ACC112 (cell line): ENCODE data around the gene KIAA1671.

Source experiments
- H2AFZ ChIP-seq: fragments of 200-600 bp; sonication (generic); one replicate; pipeline ENCODE4 v1.6.0; 2017; ENCODE audit warnings: antibody characterized with exemption, low read length; ENCODE audit not compliant: unreplicated experiment
- H3K27ac ChIP-seq: fragments of 200-600 bp; sonication (generic); 2 replicates; pipeline ENCODE4 v1.5.1; 2014; ENCODE audit warnings: low read depth, mild to moderate bottlenecking, antibody characterized with exemption, low read length, moderate library complexity
- H3K27me3 ChIP-seq: fragments of 200-600 bp; sonication (generic); 2 replicates; pipeline ENCODE4 v1.6.1; 2014; ENCODE audit warnings: mild to moderate bottlenecking, antibody characterized with exemption, low read length, moderate library complexity, mixed read lengths; ENCODE audit not compliant: insufficient read depth
- H3K36me3 ChIP-seq: fragments of 200-600 bp; sonication (generic); 2 replicates; pipeline ENCODE4 v1.6.1; 2016; ENCODE audit warnings: mild to moderate bottlenecking, antibody characterized with exemption, low read length, moderate library complexity, mixed read lengths; ENCODE audit not compliant: insufficient read depth
- H3K4me1 ChIP-seq: fragments of 200-600 bp; sonication (generic); one replicate; pipeline ENCODE4 v1.6.1; 2016; ENCODE audit warnings: low read length, mixed read lengths; ENCODE audit not compliant: insufficient read depth, unreplicated experiment, control insufficient read depth
- H3K4me3 ChIP-seq: fragments of 200-600 bp; sonication (generic); 2 replicates; pipeline ENCODE4 v1.5.1; 2014; ENCODE audit warnings: mild to moderate bottlenecking, low read depth, low read length
- H3K79me2 ChIP-seq: fragments of 200-600 bp; sonication (generic); one replicate; pipeline ENCODE4 v1.6.0; 2016; ENCODE audit warnings: low read length; ENCODE audit not compliant: control insufficient read depth, unreplicated experiment, insufficient read depth

KIAA1671 gene

GRCh38 chr22:24995649-24996180 is 43.2 kb downstream of the KIAA1671 start:
- H3K36me3 ChIP-seq: no peaks in the 10 kb centered on the region
- peak overlapping the region; percentile 63 for H3K27ac ChIP-seq
- no peaks in the 10 kb centered on the region for H3K27me3 ChIP-seq
- peak overlapping the region; percentile 22; the same call in 1 of the 2 replicates for H3K4me3 ChIP-seq
- no peak overlapping the region for H2AFZ ChIP-seq
- peaks cover 3% of the 10 kb centered on the region for H3K79me2 ChIP-seq
- peaks cover 51% of the 10 kb centered on the region for H3K4me1 ChIP-seq

GRCh38 chr22:24996420-24996952 is 44.0 kb downstream of the KIAA1671 start:
- H3K36me3 ChIP-seq: no peaks in the 10 kb centered on the region
- H2AFZ ChIP-seq: peak overlapping the region; percentile 2
- peaks cover 45% of the 10 kb centered on the region for H3K4me1 ChIP-seq
- peaks cover 3% of the 10 kb centered on the region for H3K79me2 ChIP-seq
- no peaks in the 10 kb centered on the region for H3K27me3 ChIP-seq
- H3K4me3 ChIP-seq: peak overlapping the region; percentile 22; the same call in 1 of the 2 replicates
- peak overlapping the region; percentile 63 for H3K27ac ChIP-seq

- no peaks in the 10 kb centered on the region for H3K27me3 ChIP-seq
- no peak overlapping the region for H3K27ac ChIP-seq
- no peak overlapping the region for H2AFZ ChIP-seq
- peaks cover 42% of the 10 kb centered on the region for H3K4me1 ChIP-seq
- H3K36me3 ChIP-seq: no peaks in the 10 kb centered on the region
- peaks cover 3% of the 10 kb centered on the region for H3K79me2 ChIP-seq
- H3K4me3 ChIP-seq: no peak overlapping the region
Observed at GRCh38 chr22:24997023-24997422, 44.5 kb downstream of the KIAA1671 start.

- H3K36me3 ChIP-seq: no peaks in the 10 kb centered on the region
- H3K79me2 ChIP-seq: peaks cover 3% of the 10 kb centered on the region
- no peak overlapping the region for H3K4me3 ChIP-seq
- H3K27ac ChIP-seq: no peak overlapping the region
- H3K27me3 ChIP-seq: no peaks in the 10 kb centered on the region
- H3K4me1 ChIP-seq: peaks cover 25% of the 10 kb centered on the region
- no peak overlapping the region for H2AFZ ChIP-seq
Observed at GRCh38 chr22:25000686-25001085, 48.2 kb downstream of the KIAA1671 start.

- Histone ChIP-seq H3K4me3 (no peak overlapping the region), H3K4me1 (peaks cover 8% of the 10 kb centered on the region), H3K36me3 (no peaks in the 10 kb centered on the region), H3K27me3 (no peaks in the 10 kb centered on the region), H2AFZ (no peak overlapping the region), H3K27ac (peak overlapping the region; percentile 23; the same call in 1 of the 2 replicates), H3K79me2 (no peaks in the 10 kb centered on the region)
Observed at GRCh38 chr22:25002241-25002985, 49.9 kb downstream of the KIAA1671 start.

GRCh38 chr22:25006354-25006753 is 53.8 kb downstream of the KIAA1671 start:
- Histone ChIP-seq H3K27ac (no peak overlapping the region), H2AFZ (no peak overlapping the region), H3K79me2 (no peaks in the 10 kb centered on the region), H3K27me3 (no peaks in the 10 kb centered on the region), H3K4me3 (no peak overlapping the region), H3K4me1 (peaks cover 8% of the 10 kb centered on the region), H3K36me3 (no peaks in the 10 kb centered on the region)

- Histone ChIP-seq H3K27me3 (no peaks in the 10 kb centered on the region), H3K4me1 (peaks cover under 1% of the 10 kb centered on the region), H2AFZ (no peak overlapping the region), H3K27ac (no peak overlapping the region), H3K4me3 (no peak overlapping the region), H3K36me3 (no peaks in the 10 kb centered on the region), H3K79me2 (no peaks in the 10 kb centered on the region)
Observed at GRCh38 chr22:25007444-25008106, 55.1 kb downstream of the KIAA1671 start.

- H3K79me2 ChIP-seq: no peaks in the 10 kb centered on the region
- no peak overlapping the region for H3K27ac ChIP-seq
- peaks cover 8% of the 10 kb centered on the region for H3K4me1 ChIP-seq
- no peaks in the 10 kb centered on the region for H3K27me3 ChIP-seq
- H3K4me3 ChIP-seq: no peak overlapping the region
- no peaks in the 10 kb centered on the region for H3K36me3 ChIP-seq
- no peak overlapping the region for H2AFZ ChIP-seq
Observed at GRCh38 chr22:25008666-25009065, 56.1 kb downstream of the KIAA1671 start.

- Histone ChIP-seq H3K4me1 (peaks cover 12% of the 10 kb centered on the region), H2AFZ (no peak overlapping the region), H3K4me3 (no peak overlapping the region), H3K27me3 (no peaks in the 10 kb centered on the region), H3K36me3 (no peaks in the 10 kb centered on the region), H3K79me2 (no peaks in the 10 kb centered on the region), H3K27ac (no peak overlapping the region)
Observed at GRCh38 chr22:25012741-25013143, 60.2 kb downstream of the KIAA1671 start.

GRCh38 chr22:25013607-25014006 is 61.1 kb downstream of the KIAA1671 start:
- Histone ChIP-seq H3K79me2 (no peaks in the 10 kb centered on the region), H3K27me3 (no peaks in the 10 kb centered on the region), H3K4me3 (no peak overlapping the region), H3K4me1 (peaks cover 12% of the 10 kb centered on the region), H3K27ac (no peak overlapping the region), H3K36me3 (no peaks in the 10 kb centered on the region), H2AFZ (no peak overlapping the region)
